ENCODE results near the gene PLTP.

The PLTP gene

DNA sequence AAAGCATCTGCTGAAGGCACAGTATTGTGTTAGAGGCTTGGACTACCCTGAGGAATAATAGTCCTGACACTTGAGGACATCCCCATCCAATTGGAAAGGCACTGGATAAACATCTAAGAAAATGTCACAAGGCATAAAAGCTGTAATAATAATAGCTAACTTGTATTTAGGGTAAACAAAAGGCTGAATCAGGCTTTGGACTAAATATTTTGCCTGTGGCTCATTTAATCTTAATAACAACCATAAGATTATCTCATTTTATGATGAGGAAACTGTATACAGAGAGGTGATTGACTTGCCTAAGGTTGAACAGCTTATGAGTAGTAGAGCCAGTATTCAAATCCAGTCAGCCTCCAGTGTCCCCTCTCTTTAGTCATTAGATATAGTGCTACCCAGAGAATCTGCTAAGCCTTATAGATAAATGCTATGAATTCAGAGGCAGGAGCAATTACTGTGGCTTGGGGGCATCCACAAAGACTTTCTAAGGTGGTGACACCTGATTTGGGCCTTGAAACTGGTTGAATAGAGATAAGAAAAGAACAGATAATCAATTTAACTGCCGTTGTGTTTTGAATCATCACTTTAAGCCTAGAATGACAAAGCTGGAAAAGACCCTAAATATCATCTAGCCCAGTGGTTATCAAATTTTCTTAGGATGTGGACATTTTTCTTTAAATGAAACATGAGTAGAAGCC is 38.4 kb downstream of the PLTP start:
- no peak for DNase-seq (ENCODE audit: low read depth)

DNA sequence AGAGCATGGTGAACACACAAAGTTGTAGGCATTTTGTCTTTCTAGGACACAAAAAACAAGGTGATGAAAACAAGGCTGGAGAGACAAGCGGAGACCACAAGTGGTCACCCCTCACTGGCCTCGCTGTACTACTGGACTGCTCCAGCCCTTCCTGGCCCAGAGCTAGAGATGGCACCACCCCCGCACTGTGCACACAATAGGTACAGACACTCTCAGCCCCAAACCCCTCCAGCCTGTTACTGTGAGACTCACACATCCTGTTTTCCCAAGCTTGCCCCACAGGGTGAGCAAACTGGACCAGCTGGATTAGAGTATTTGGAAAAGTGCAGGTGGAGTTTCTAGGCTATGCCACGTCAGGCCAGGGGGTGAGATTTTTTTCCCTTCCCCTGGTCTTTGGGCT is 39.3 kb downstream of the PLTP start:
- no peak for DNase-seq (ENCODE audit: low read depth)

DNA sequence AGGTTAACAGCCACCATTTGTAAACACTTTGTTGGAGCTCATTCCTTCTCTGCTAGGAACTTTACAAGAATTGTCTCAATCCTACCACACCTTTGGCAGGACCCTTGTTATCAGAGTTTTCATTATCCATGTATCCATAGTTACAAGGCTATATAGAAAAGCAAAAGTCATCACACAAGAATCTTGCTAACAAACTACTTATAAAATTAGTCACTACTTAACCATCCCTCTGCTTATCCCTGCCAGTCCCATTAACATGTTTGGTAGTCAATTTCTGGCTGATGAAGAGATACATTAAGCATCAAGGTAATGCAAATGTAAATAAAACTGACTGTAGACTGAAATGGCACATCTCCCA is 44.2 kb downstream of the PLTP start:
- no peak for DNase-seq (ENCODE audit: low read depth)

DNA sequence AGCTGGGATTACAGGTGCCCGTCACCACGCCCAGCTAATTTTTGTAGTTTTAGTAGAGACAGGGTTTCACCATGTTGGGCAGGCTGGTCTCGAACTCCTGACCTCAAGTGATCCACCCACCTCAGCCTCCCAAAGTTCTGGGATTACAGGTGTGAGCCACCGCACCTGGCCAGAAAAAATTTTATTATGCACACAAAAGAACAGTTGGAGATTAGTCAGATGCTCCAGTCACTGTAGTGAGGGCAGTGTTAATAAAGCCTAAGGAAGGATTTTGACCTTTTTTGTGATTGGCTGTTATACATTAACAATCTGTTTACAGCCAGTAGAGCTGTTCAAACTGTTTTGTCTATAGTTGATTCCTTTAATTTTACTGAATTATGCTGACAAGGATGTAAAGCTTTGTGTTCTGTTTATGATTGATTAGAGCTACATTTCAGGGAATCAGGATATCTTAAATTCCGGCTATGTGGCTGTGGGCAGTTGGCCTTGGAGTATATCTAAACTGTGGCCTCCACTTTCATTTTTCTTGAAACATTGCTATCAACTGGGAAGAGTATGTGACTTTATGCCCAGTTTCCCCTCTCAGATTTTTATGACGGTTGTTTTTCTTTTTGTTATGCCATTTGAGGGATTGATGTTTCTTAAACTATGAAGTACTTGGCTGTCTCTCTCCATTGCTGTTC is 44.7 kb downstream of the PLTP start:
- DNase-seq (ENCODE audit: low read depth): no peak

DNA sequence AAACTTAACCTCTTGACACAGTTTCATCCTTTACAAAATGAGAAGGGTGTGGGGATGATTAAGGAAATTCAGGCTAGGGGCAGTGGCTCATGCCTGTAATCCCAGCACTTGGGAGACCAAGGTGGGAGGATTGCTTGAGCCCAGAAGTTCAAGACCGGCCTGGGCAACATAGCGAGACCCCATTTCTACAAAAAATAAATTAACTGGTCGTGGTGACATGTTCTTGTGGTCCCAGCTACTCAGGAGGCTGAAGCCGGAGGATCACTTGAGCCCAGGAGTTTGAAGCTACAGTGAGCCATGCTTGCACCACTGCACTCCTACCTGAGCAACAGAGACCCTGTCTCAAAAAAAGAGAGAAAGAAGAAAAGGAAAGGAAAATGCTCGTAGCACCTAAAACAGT is 45.5 kb downstream of the PLTP start:
- DNase-seq (ENCODE audit: low read depth): no peak

DNA sequence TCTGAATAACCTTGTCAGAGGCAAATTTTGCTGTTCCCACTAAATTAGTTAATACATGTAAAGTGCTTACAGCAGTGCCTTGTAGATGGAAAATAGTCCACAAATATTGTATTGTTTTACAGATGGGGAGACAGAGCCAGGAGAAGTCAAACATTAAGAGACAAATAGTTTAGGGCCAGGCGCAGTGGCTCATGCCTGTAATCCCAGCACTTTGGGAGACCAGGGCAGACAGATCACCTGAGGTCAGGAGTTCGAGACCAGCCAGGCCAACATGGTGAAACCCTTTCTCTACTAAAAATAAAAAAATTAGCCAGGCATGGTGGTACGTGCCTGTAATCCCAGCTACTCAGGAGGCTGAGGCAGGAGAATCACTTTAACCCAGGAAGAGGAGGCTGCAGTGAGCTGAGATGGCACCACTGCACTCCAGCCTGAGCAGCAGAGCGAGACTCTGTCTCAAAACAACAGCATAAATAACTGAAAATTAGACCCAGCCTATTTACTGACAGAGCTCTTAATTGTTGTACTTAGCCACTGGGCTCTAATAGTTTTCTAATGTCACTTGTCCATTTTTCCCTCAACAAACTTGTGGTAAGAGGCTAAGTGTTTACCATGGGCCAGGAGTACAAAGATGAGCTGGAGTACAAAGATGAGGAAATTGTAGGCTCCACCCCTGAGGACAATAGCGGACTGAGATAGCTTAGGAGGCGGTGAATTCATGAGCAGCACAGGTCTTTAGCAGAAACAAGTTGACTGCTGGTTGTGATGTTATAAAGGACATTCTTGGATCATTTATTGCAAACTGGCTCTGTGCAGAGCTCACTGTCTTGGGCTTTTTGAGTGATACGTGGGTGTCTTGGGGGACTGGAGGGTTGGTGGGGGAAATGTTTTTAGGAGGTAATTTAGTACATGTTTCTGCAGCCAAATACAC is 48.1 kb downstream of the PLTP start:
- DNase-seq (ENCODE audit: low read depth): no peak

DNA sequence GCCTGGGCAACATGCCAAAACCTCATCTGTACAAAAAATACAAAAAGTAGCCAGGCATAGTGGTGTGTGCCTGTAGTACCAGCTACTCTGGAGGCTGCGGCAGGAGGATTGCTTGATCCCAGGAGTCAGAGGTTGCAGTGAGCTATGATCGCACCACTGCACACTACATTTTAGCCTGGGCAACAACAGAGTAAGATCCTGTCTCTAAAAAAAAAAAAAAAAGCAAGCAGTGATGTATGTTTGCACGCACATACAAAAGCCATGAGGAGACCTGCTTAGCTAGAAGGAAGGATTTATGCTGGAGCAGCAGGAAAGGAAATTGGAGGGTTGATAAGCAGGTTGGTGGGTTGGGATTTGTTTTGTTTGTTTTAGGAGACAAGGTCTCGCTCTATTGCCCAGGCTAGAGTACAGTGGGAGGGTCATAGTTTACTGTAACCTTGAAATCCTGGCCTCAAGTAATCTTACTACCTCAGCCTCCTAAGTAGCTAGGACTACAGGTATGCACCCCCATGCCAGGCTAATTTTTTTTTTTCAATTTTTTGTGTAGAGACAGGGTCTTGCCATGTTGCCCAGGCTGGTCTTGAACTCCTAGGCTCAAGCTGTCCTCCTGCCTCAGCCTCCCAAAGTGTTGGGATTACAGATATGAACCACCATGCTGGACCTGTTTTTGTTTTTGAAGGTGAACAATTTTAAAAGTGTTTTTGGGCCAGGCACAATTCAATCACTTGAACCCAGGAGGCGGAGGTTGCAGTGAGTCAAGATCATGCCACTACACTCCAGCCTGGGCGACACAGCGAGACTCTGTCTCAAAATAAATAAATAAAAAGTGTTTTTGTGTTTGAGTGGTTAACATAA is 50.5 kb downstream of the PLTP start:
- no peak for DNase-seq (ENCODE audit: low read depth)

DNA sequence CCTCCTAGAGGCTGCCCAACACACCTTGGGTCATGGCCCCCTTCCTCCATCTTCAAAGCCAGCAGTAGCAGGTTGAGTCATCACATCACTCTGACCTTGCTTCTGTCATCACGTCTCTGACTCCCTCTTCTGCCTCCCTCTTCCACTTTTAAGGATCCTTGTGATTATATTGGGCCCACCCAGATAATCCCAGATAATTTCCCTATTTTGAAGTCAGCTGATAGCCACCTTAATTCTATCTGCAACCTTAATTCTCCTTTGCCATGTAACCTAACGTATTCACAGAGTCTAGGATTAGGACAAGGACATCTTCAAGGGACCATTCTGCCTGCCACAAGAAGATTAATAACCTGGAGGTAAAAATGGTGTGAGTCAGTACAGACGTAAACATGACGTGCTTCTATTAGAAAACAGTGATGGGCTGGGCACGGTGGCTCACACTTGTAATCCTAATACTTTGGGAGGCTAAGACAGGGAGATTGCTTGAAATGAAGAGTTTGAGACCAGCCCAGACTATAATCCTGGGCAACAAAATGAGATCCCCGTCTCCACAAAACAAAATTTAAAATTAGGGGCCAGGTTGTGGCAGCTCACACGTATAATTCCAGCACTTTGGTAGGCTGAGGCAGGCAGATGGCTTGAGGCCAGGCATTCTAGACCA is 51.3 kb downstream of the PLTP start:
- DNase-seq (ENCODE audit: low read depth): no peak

DNA sequence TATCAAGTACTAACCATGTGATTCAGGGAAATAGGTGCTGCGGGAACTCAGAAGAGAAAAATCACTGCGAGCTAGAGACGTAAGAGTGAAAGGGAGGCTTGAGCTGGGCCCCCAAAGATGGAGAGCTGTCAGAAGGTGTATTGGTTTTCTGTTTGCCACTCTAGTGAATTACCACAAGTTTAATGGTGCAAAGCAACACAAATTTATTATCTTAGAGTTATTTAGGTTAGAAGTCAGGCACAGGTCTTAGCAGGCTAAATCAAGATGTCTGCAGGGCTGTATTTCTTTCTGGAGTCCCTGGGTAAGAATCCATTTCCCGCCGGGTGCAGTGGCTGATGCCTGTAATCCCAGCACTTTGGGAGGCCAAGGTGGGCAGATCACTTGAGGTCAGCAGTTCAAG is 52.0 kb downstream of the PLTP start:
- no peak for DNase-seq (ENCODE audit: low read depth)

DNA sequence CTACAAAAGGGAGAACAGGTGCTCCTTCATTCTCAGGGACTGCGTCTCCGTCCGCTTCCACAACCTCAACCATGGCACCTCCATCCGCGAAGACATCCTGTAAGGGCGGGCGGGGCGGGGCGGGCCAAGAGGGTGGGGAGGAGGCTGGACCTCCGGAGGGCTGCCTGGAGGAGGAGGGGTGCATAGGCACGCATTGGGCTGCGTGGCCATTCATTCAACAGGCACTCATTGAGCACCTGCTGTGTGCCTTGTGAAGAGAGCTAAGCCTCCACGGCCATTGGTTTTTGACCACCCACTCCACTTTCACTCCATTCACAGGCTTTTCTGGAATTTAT is 54.1 kb downstream of the PLTP start:
- DNase-seq (ENCODE audit: low read depth): no peak

DNA sequence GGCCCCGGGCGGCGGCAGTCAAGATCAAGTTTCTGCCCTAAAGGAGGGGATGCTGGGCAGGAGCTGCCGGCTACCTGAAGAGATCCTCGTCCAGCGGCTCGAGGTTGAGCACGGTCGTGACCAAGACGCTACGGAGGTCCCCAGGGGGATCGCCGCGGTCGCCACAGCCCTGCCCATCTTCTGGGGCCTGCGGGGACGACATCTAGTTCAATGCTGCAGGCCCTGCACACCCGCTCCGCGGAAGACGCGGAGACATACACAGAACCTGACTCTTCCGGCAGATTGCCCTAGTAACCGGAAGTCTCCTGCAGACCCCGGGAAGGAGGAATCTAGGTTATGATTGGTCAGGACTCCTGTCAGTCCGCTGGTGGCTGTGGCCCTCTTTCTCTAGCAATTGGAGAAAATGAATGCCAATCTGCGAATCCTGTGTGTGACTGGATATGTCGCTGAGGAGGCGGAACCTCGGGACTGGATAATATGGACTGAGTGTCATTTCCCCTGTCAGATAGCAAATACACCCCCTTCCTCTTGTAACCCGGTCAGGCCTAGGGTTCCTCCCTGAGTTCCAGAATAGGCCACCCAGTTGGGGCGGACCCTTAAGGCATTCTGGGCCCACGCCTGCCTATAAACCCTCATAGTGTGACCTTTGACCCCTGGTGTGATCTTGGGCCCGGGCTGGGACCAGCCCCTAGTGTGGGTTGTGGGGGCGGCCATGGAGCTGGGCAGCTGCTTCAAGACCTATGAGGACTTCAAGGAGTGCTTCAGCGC is 54.7 kb downstream of the PLTP start, which contains the start of the genes ACOT8 and ZSWIM3:
TSS of gene ACOT8 (minus strand) at position 279 of the 768 bp plus-strand sequence. CDS start at position 202, 77 bp downstream.
TSS of gene ZSWIM3 (plus strand) at position 501 of the 768 bp plus-strand sequence. CDS start at position 713, 212 bp downstream.
- DNase-seq (ENCODE audit: low read depth): peak; percentile 90

DNA sequence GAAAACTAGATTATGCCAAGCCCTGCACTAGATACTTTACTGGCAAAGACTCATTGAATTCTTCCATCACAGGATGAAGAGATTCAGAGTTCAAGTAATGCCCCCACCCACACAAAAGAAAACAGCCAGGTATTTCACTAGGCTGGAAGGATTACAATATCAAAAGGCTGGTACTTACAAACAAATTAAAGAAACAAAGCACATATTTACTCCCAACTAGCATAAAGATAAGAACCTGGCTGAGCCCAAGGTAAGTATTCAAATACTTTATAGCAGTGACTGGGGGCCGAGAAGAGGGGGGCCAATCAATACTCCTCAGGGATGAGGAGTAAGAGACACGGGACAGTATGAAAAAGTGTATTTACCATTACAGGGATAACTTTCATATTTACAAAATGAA is 58.5 kb downstream of the PLTP start:
- DNase-seq (ENCODE audit: low read depth): no peak

DNA sequence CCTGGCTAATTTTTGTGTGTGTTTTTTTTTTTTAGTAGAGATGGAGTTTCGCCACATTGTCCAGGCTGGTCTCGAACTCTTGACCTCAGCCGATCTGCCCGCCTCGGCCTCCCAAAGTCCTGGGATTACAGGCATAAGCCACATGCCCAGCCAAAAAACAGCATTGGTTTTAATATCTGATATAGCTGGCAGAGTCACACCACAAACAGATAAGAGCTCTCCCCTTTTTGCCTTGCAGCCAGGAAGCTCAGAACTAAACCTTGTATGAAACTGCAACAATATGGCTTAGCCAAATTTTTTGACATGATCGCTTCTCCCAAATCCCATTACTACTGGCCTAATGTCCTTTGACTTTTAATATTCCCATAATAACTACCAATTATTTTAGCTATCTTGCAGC is 59.6 kb downstream of the PLTP start:
- no peak for DNase-seq (ENCODE audit: low read depth)

DNA sequence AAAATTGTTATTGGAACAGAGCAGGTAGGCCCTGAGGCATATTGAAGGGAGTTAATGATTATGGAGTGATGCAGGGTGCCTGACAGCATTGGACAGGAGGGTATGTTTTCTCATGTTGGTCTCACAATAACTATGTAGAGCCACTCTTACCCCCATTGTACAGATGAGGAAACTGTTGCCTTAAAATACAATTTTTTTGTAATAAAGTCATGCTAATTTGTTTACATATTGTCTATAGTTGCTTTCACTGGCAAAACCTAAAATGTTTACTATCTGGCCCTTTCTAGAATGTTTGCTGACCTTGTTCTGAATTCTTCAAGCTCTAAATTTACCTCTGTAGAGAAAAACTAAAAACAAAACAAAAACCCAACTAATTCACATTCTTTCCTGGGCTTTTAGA is 60.5 kb downstream of the PLTP start:
- no peak for DNase-seq (ENCODE audit: low read depth)

DNA sequence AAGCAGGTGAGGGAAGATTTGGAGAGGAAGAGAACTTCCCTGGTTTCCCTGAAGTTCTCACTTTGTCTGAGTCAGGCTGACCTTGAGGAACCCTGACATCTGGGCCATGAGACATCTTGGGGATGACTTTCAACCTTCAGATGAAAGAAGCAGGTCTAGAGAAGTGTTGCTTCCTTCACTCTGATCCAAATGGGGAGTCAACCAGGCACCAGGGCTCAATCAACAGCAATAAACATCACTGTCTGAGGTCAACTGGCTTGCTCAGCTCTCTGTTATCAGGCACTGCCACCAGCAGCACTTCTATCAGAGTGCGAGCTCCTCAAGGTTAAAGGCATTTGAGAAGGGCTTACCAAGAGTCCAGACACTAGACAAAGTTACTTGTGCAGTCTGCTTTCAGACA is 61.0 kb downstream of the PLTP start:
- DNase-seq (ENCODE audit: low read depth): no peak

DNA sequence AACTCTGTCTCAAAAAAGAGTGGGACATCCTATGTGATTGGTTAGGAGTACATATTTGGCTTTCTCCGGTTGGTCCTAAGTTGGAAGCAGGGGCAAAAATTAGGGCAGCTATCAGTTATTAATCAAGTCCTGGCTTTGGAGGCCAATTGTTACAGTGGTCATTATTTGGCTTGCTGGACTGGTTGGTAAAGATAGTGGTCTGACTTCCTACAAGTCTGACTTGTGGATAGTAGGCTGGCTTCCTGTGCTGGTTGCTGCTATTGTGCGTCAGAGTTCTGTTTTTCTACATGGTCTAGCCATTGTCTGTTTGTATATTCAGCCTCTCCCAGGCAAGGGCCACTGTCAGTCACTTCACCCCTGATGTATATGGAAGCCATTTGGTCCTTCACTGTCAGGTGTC is 61.7 kb downstream of the PLTP start:
- DNase-seq (ENCODE audit: low read depth): no peak

DNA sequence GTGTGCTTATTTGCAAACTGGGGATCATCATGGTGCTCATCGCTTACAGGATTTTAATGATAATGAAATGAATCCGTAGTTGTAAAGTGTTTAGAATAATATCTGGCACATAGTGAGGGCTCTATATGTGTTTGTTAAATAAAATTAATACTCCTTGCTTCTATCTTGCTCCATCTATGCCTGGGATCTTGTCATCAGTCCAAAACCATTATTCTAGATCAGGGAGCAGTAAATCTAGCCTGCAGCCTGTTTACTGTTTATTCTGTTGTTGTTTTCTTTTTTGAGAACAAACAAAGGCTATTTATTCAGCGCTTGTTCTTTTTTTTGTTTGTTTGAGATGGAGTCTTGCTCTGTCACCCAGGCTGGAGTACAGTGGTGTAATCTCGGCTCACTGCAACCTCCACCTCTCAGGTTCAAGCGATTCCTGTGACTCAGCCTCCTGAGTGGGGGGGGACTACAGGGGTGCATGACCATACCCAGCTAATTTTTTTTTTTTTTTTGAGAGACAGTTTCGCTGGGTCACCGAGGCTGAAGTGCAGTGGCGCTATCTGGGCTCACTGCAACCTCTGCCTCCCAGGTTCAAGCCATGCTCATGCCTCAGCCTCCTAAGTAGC is 62.9 kb downstream of the PLTP start:
- no peak for DNase-seq (ENCODE audit: low read depth)

Data from stimulated activated CD8-positive, alpha-beta memory T cell treated with anti-CD3 and anti-CD28 coated beads, Interleukin-12 subunit alpha, Interleukin-12 subunit beta, amount 100 ng/mL, for 1 hour (primary cell).